Heart left ventricle (tissue), 13 donors: ENCODE results near the gene SLC8B1.

Experiments
- CTCF ChIP-seq, 12 donors: fragments of 200-600 bp; sonication (generic) in 4 of 12; IDR thresholded peaks; one replicate each; pipeline versions ENCODE4 v1.5.0 to v1.8.0; 2018 to 2022; ENCODE audit warnings: antibody characterized with exemption in 12 of 12, mild to moderate bottlenecking in 5 of 12
- POLR2A ChIP-seq, 2 donors: fragments of 450-650 bp; IDR thresholded peaks; one replicate each; pipeline ENCODE4 v1.6.1; 2017; ENCODE audit warnings: antibody characterized with exemption in 2 of 2, mild to moderate bottlenecking in 2 of 2, moderate library complexity in 2 of 2
- donor health status: ischemic (EF 13 %, LVEDD 7.1; RV severe dilation, severe dysfunction).
- donor health status: DM: no; HTN: yes; CAD: no.
- donor health status: DM: no; HTN: no; CAD: no.
- donor health status: ischemic (EF 25% LVEDD 6.9; RV normal size, moderate dysfunction).
- donor health status: ischemic (EF 25% LVEDD 5.7; RV mildly dilated, moderate dysfunction).
- donor health status: ischemic (EF 35%, LVEDD 5.7; RV mildly dilated, moderate dysfunction).
- donor health status: nonischemic (EF 11% LVEDD 7.7; RV severe dilation, severe dysfunction).
- donor health status: DM: yes; HTN: yes; CAD: no.
- donor health status: PGD.
- donor health status: ischemic (EF 29% LVEDD 5.4; RV normal size, mild dysfunction).
- donor health status: nonischemic (EF 23%, LVEDD 6.1; RV moderate dilation, normal function).

- TF ChIP-seq POLR2A (IDR thresholded peaks at IDR 0.05) (no peak), CTCF (IDR thresholded peaks at IDR 0.05) (no peak)
These were observed 38.2 kb downstream of the SLC8B1 start for GRCh38 chr12:113296557-113297213.
